ENCODE data around the gene GLP1R. TPM values are rescaled to one million over a fixed set of nuclear protein-coding genes. Genes with fewer than 3 reads are reported as not detected.

The GLP1R gene
- total RNA-seq, 1 experiment from 2014 or later = not detected

- peaks cover 12% of the 10 kb centered on the region for H3K27me3 Mint-ChIP-seq (ENCODE audit: insufficient read depth, unreplicated experiment)
- POLR2A ChIA-PET = no interaction called here
- TF ChIP-seq, protein P1, sequence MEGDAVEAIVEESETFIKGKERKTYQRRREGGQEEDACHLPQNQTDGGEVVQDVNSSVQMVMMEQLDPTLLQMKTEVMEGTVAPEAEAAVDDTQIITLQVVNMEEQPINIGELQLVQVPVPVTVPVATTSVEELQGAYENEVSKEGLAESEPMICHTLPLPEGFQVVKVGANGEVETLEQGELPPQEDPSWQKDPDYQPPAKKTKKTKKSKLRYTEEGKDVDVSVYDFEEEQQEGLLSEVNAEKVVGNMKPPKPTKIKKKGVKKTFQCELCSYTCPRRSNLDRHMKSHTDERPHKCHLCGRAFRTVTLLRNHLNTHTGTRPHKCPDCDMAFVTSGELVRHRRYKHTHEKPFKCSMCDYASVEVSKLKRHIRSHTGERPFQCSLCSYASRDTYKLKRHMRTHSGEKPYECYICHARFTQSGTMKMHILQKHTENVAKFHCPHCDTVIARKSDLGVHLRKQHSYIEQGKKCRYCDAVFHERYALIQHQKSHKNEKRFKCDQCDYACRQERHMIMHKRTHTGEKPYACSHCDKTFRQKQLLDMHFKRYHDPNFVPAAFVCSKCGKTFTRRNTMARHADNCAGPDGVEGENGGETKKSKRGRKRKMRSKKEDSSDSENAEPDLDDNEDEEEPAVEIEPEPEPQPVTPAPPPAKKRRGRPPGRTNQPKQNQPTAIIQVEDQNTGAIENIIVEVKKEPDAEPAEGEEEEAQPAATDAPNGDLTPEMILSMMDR (IDR thresholded peaks at IDR 0.05; ENCODE audit: unreplicated experiment) = no peak
- no TSS peak for BruUV-seq (replicated peaks)
- H3K36me3 Mint-ChIP-seq (ENCODE audit: insufficient read depth, unreplicated experiment) = peaks cover 4% of the 10 kb centered on the region
- intact Hi-C loops (cut with micrococcal nuclease) = no loop called here
- H3K4me1 Mint-ChIP-seq (ENCODE audit: insufficient read depth, unreplicated experiment) = peaks cover 12% of the 10 kb centered on the region
- no peak overlapping the region for H3K27ac Mint-ChIP-seq (ENCODE audit: low read depth, unreplicated experiment)
- no peaks in the 10 kb centered on the region for H3K9me3 Mint-ChIP-seq (ENCODE audit: unreplicated experiment)
- no peak overlapping the region for H3K4me3 Mint-ChIP-seq (ENCODE audit: unreplicated experiment)
- CTCF ChIA-PET = interaction anchor here (0.6 to 1.0 kb wide), 3 partner anchors 51 to 115 kb away, joined by 3 to 4 read pairs (median 3); no protein-coding TSS in a partner anchor
- DNase-seq (ENCODE audit: unreplicated experiment) = no peak
Observed at GRCh38 chr6:39055661-39056060, 7.1 kb downstream of the GLP1R start.

- H3K27me3 Mint-ChIP-seq (ENCODE audit: insufficient read depth, unreplicated experiment) = peaks cover 15% of the 10 kb centered on the region
- H3K27ac Mint-ChIP-seq (ENCODE audit: low read depth, unreplicated experiment) = no peak overlapping the region
- H3K36me3 Mint-ChIP-seq (ENCODE audit: insufficient read depth, unreplicated experiment) = peaks cover 4% of the 10 kb centered on the region
- TF ChIP-seq, protein P1 (IDR thresholded peaks at IDR 0.05; ENCODE audit: unreplicated experiment) = no peak
- ChIA-PET POLR2A (no interaction called here), CTCF (interaction anchor here (0.6 to 0.7 kb wide), 2 partner anchors 51 to 115 kb away, joined by 3 to 4 read pairs; no protein-coding TSS in a partner anchor)
- no TSS peak for BruUV-seq (replicated peaks)
- intact Hi-C loops (cut with micrococcal nuclease) = no loop called here
- DNase-seq (ENCODE audit: unreplicated experiment) = no peak
- H3K4me1 Mint-ChIP-seq (ENCODE audit: insufficient read depth, unreplicated experiment) = peaks cover 7% of the 10 kb centered on the region
- no peaks in the 10 kb centered on the region for H3K9me3 Mint-ChIP-seq (ENCODE audit: unreplicated experiment)
- H3K4me3 Mint-ChIP-seq (ENCODE audit: unreplicated experiment) = no peak overlapping the region
Observed at GRCh38 chr6:39056191-39056590, 7.6 kb downstream of the GLP1R start.

GRCh38 chr6:39056681-39057080, 8.1 kb downstream of the GLP1R start:
- TF ChIP-seq, protein P1 (IDR thresholded peaks at IDR 0.05; ENCODE audit: unreplicated experiment) = no peak
- BruUV-seq (replicated peaks) = no TSS peak
- Mint-ChIP-seq H3K4me3 (ENCODE audit: unreplicated experiment) (no peak overlapping the region), H3K36me3 (ENCODE audit: insufficient read depth, unreplicated experiment) (peaks cover 4% of the 10 kb centered on the region), H3K9me3 (ENCODE audit: unreplicated experiment) (no peaks in the 10 kb centered on the region), H3K4me1 (ENCODE audit: insufficient read depth, unreplicated experiment) (peaks cover 4% of the 10 kb centered on the region), H3K27ac (ENCODE audit: low read depth, unreplicated experiment) (no peak overlapping the region), H3K27me3 (ENCODE audit: insufficient read depth, unreplicated experiment) (peaks cover 15% of the 10 kb centered on the region)
- no peak for DNase-seq (ENCODE audit: unreplicated experiment)
- POLR2A ChIA-PET = no interaction called here
- CTCF ChIA-PET = interaction anchor here (0.6 kb wide), 3 partner anchors 184 to 1487 kb away, joined by 3 read pairs; no protein-coding TSS in a partner anchor
- intact Hi-C loops (cut with micrococcal nuclease) = no loop called here

DNA sequence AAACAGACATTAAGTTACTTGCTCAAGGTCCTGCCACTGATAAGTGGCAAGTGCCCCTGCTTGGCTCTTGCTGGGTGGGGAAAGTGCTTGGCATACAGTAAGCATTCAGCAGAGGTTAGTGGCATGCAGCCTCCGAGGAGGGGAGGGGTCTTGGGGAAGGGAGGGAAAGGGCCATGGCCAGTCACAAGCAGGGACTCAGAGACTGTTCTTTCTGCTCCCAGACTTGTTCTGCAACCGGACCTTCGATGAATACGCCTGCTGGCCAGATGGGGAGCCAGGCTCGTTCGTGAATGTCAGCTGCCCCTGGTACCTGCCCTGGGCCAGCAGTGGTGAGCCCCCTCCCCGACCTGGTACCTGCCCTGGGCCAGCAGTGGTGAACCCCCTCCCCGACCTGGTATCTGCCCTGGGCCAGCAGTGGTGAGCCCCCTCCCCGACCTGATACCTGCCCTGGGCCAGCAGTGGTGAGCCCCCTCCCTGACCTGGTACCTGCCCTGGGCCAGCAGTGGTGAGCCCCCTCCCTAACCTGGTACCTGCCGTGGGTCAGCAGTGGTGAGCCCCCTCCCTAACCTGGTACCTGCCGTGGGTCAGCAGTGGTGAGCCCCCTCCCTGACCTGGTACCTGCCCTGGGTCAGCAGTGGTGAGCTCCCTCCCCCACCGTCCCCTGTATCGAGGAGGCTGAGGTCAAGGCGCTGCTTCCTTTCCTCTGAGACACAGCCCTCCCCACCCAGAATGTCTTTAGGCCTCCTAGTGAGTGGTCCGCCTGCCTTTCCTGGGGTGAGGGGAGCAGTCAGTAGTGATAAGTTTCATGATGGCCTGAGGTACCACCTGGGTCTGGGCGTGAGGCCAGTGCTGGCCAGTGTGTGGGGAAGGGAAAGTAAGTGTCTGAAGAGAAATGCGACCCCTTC, 8.9 kb downstream of the GLP1R start:
- BruUV-seq (replicated peaks) = no TSS peak
- ChIA-PET POLR2A (no interaction called here), CTCF (interaction anchor here (0.6 kb wide), 1 partner anchor 185 kb away, joined by 3 read pairs; no protein-coding TSS in a partner anchor)

More for the DNA sequence above, 8.9 kb downstream of the GLP1R start:
- intact Hi-C loops (cut with micrococcal nuclease) = no loop called here
- Mint-ChIP-seq H3K4me1 (ENCODE audit: insufficient read depth, unreplicated experiment) (no peaks in the 10 kb centered on the region), H3K27me3 (ENCODE audit: insufficient read depth, unreplicated experiment) (peaks cover 15% of the 10 kb centered on the region), H3K9me3 (ENCODE audit: unreplicated experiment) (no peaks in the 10 kb centered on the region), H3K36me3 (ENCODE audit: insufficient read depth, unreplicated experiment) (peaks cover 4% of the 10 kb centered on the region), H3K4me3 (ENCODE audit: unreplicated experiment) (no peak overlapping the region), H3K27ac (ENCODE audit: low read depth, unreplicated experiment) (no peak overlapping the region)
- no peak for DNase-seq (ENCODE audit: unreplicated experiment)
- TF ChIP-seq, protein P1 (IDR thresholded peaks at IDR 0.05; ENCODE audit: unreplicated experiment) = no peak
